ENCODE data around the gene NLGN3.

DNA sequence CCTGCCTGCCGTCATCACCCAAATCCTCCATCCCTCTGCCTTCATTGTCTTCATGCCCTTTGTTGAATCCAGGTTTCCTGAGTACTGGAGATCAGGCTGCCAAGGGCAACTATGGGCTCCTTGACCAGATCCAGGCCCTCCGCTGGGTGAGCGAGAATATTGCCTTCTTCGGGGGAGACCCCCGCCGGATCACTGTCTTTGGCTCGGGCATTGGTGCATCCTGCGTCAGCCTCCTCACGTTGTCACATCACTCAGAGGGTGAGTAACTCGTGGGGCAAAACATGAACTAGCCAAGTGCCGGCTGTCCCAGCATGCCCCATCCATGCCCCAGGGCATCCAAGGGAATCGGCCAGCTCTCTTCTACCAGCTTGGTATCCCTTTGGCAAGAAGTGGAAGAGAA is 19.4 kb downstream of the NLGN3 start:
- TF ChIP-seq, protein P1, sequence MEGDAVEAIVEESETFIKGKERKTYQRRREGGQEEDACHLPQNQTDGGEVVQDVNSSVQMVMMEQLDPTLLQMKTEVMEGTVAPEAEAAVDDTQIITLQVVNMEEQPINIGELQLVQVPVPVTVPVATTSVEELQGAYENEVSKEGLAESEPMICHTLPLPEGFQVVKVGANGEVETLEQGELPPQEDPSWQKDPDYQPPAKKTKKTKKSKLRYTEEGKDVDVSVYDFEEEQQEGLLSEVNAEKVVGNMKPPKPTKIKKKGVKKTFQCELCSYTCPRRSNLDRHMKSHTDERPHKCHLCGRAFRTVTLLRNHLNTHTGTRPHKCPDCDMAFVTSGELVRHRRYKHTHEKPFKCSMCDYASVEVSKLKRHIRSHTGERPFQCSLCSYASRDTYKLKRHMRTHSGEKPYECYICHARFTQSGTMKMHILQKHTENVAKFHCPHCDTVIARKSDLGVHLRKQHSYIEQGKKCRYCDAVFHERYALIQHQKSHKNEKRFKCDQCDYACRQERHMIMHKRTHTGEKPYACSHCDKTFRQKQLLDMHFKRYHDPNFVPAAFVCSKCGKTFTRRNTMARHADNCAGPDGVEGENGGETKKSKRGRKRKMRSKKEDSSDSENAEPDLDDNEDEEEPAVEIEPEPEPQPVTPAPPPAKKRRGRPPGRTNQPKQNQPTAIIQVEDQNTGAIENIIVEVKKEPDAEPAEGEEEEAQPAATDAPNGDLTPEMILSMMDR (IDR thresholded peaks at IDR 0.05): no peak
- TF ChIP-seq POLR2A (IDR thresholded peaks at IDR 0.05): no peak
